DOHH2 (cell line): ENCODE measurements around the gene OGFOD3.

Experiments
- H3F3A ChIP-seq: fragments of 200-600 bp; sonication (generic), shearing (Covaris generic); 2 replicates; pipeline ENCODE4 v1.6.0; 2016; ENCODE audit warnings: antibody characterized with exemption, mild to moderate bottlenecking; ENCODE audit not compliant: control insufficient read depth, insufficient read depth
- H3K27ac ChIP-seq: fragments of 200-600 bp; sonication (generic); 2 replicates; pipeline ENCODE4 v1.5.1; 2014; ENCODE audit warnings: low read depth, mild to moderate bottlenecking, low read length, moderate library complexity
- H3K27me3 ChIP-seq: fragments of 200-600 bp; sonication (generic); 2 replicates; pipeline ENCODE4 v1.6.1; 2014; ENCODE audit warnings: mild to moderate bottlenecking, low read length, mixed read lengths; ENCODE audit not compliant: control insufficient read depth
- H3K36me3 ChIP-seq: fragments of 200-600 bp; sonication (generic); 2 replicates; pipeline ENCODE4 v1.6.1; 2014; ENCODE audit warnings: mild to moderate bottlenecking, low read length, moderate library complexity, mixed read lengths; ENCODE audit not compliant: control insufficient read depth
- H3K4me1 ChIP-seq: fragments of 200-600 bp; sonication (generic); 2 replicates; pipeline ENCODE4 v1.6.1; 2014; ENCODE audit warnings: mild to moderate bottlenecking, low read length, mixed read lengths; ENCODE audit not compliant: control insufficient read depth
- H3K4me2 ChIP-seq: fragments of 200-600 bp; sonication (generic); 2 replicates; pipeline ENCODE4 v1.6.0; 2014; ENCODE audit warnings: mild to moderate bottlenecking, low read length, moderate library complexity
- H3K4me3 ChIP-seq: fragments of 200-600 bp; sonication (generic); 2 replicates; pipeline ENCODE4 v1.5.1; 2014; ENCODE audit warnings: mild to moderate bottlenecking, low read length, mixed read lengths
- H3K79me2 ChIP-seq: fragments of 200-600 bp; sonication (generic); 2 replicates; pipeline ENCODE4 v1.6.1; 2014; ENCODE audit warnings: mild to moderate bottlenecking, low read length, mixed read lengths; ENCODE audit not compliant: control insufficient read depth
- H3K9me2 ChIP-seq: fragments of 200-600 bp; sonication (generic); replicated peaks from 2 replicates; pipeline ENCODE4 v1.6.1; 2014; ENCODE audit warnings: mild to moderate bottlenecking, low read length, mixed read lengths; ENCODE audit not compliant: control insufficient read depth
- H3K9me3 ChIP-seq: fragments of 200-600 bp; sonication (generic); 2 replicates; pipeline ENCODE4 v1.6.1; 2014; ENCODE audit warnings: antibody characterized with exemption, low read length, mixed read lengths; ENCODE audit not compliant: control insufficient read depth, insufficient read depth
- H4K20me1 ChIP-seq: fragments of 200-600 bp; sonication (generic); 2 replicates; pipeline ENCODE4 v1.6.0; 2014; ENCODE audit warnings: low read depth, mild to moderate bottlenecking, antibody characterized with exemption, low read length, moderate library complexity; ENCODE audit not compliant: control insufficient read depth, insufficient read depth
- EZH2phosphoT487 ChIP-seq: fragments of 200-600 bp; sonication (generic); IDR thresholded peaks from 2 replicates; pipeline ENCODE4 v1.6.1; 2017; ENCODE audit warnings: borderline replicate concordance, mild to moderate bottlenecking, antibody characterized with exemption, low read length, moderate library complexity, mixed read lengths
- TF ChIP-seq, protein P1 (sequence below): fragments of 200-600 bp; sonication (generic); IDR thresholded peaks from one replicate; pipeline ENCODE4 v1.5.1; 2014; ENCODE audit warnings: antibody characterized with exemption, mild to moderate bottlenecking, low read depth, low read length; ENCODE audit not compliant: poor library complexity, severe bottlenecking

OGFOD3 gene

DNA sequence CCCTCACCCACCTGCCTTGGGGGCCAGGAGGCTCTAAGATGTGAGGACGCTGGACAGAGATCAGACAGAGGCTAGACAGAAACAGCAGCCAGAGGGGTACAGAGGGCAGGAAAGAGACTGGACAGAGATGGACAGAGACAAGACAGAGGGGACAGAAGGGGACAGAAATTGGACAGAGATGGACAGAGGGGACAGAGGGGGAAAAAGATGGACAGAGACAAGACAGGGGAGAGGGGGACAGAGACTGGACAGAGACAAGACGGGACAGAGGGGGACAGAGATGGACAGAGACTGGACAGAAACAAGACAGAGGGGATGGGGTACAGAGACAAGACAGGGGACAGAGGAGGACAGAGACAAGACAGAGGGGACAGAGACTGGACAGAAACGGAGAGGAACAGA, 30.7 kb downstream of the OGFOD3 start:
- no peak for TF ChIP-seq EZH2phosphoT487
- TF ChIP-seq, protein P1, sequence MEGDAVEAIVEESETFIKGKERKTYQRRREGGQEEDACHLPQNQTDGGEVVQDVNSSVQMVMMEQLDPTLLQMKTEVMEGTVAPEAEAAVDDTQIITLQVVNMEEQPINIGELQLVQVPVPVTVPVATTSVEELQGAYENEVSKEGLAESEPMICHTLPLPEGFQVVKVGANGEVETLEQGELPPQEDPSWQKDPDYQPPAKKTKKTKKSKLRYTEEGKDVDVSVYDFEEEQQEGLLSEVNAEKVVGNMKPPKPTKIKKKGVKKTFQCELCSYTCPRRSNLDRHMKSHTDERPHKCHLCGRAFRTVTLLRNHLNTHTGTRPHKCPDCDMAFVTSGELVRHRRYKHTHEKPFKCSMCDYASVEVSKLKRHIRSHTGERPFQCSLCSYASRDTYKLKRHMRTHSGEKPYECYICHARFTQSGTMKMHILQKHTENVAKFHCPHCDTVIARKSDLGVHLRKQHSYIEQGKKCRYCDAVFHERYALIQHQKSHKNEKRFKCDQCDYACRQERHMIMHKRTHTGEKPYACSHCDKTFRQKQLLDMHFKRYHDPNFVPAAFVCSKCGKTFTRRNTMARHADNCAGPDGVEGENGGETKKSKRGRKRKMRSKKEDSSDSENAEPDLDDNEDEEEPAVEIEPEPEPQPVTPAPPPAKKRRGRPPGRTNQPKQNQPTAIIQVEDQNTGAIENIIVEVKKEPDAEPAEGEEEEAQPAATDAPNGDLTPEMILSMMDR, result no peak
- Histone ChIP-seq H3K4me2 (no peak overlapping the region), H4K20me1 (no peaks in the 10 kb centered on the region)

DNA sequence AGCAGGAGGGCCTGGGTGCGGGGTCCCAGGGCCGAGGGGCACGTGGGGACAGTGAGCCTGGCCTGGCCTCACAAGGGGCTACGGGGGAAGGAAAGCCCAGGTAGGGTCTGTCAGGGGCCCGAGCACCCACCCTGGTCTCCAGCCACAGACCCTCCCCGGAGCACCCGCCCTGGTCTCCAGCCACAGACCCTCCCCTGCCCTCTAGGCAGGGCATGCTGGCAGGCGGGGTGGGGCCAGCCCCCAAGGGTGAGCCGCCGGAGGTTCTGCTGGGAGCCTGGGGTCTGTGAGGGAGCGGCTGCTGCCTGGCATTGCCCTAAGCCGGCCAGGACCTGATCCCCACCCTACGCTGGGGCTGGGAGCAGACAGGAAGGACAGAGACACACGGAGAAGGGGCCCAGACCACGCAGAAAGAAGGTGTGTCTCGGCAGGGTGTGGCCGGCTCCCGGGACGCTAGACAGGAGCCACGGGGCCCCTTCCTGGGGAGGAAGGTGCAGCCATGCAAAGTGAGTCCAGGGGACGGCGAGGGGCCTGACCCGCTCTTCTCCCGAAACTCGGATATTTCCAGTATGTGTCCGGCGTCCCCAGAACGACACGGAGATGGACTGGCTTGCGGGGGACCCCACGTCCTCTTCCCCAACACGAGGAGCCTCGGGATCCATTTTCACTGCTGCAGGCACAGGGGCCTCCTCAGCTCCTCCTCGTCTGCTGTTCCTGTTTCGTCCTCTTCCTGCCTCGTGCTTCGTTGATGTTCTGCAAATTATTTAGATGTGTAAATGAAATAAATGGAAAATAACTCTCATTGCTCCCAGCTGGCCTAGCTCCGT, 31.3 kb downstream of the OGFOD3 start:
- Histone ChIP-seq H3K4me1 (no peaks in the 10 kb centered on the region), H3K4me3 (no peak overlapping the region), H3K4me2 (no peak overlapping the region), H4K20me1 (no peaks in the 10 kb centered on the region), H3K27ac (no peak overlapping the region), H3K9me3 (no peaks in the 10 kb centered on the region), H3K36me3 (no peaks in the 10 kb centered on the region), H3K27me3 (no peaks in the 10 kb centered on the region), H3F3A (no peaks in the 10 kb centered on the region), H3K79me2 (no peaks in the 10 kb centered on the region), H3K9me2 (no peaks in the 10 kb centered on the region)
- TF ChIP-seq EZH2phosphoT487, result no peak
- TF ChIP-seq, protein P1, result no peak

More for the DNA sequence above, 30.7 kb downstream of the OGFOD3 start:
- H3K4me1 ChIP-seq, result no peaks in the 10 kb centered on the region
- H3K9me2 ChIP-seq, result no peaks in the 10 kb centered on the region
- H3K27me3 ChIP-seq, result no peaks in the 10 kb centered on the region
- H3F3A ChIP-seq, result no peaks in the 10 kb centered on the region
- H3K4me3 ChIP-seq, result no peak overlapping the region
- H3K27ac ChIP-seq, result no peak overlapping the region
- no peaks in the 10 kb centered on the region for H3K79me2 ChIP-seq
- H3K36me3 ChIP-seq, result no peaks in the 10 kb centered on the region
- H3K9me3 ChIP-seq, result no peaks in the 10 kb centered on the region

DNA sequence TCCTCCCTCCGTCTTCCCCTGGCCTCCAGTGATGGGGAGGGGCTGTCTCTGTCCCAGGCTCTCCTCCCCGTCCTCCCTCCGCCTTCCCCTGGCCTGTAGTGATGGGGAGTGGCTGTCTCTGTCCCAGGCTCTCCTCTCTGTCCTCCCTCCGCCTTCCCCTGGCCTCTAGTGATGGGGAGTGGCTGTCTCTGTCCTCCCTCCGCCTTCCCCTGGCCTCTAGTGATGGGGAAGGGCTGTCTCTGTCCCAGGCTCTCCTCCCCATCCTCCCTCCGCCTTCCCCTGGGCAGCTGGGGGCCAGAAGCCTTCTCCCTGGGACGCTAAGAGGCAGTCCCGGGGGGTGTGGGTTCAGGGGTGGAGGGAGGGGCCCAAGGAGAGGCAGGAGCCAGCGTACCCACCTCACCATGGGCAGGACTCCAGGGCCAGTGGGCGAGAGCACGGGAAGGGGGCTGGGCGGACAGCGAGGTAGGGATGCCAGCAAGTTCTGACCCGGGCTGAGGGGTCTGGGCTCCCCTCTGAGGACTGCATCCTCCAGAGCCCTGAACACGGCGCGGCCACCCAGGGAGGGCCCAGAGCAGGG, 32.0 kb downstream of the OGFOD3 start:
- H3K27me3 ChIP-seq, result no peaks in the 10 kb centered on the region
- no peaks in the 10 kb centered on the region for H3K4me1 ChIP-seq
- H3K9me2 ChIP-seq, result no peaks in the 10 kb centered on the region
- no peaks in the 10 kb centered on the region for H4K20me1 ChIP-seq
- no peaks in the 10 kb centered on the region for H3K79me2 ChIP-seq
- no peaks in the 10 kb centered on the region for H3K9me3 ChIP-seq
- no peak overlapping the region for H3K27ac ChIP-seq
- no peaks in the 10 kb centered on the region for H3K36me3 ChIP-seq
- no peak overlapping the region for H3K4me2 ChIP-seq
- no peak for TF ChIP-seq EZH2phosphoT487
- TF ChIP-seq, protein P1, result no peak
- no peak overlapping the region for H3K4me3 ChIP-seq
- no peaks in the 10 kb centered on the region for H3F3A ChIP-seq
